Activated naive CD4-positive, alpha-beta T cell treated with anti-CD3 and anti-CD28 coated beads, Interleukin-2, amount 10 ng/mL, durations not matched to agents 7 days and 5 days (primary cell): ENCODE results near the gene ZP1.

Source experiments
- CTCF ChIA-PET: fragments of 350-600 bp; sonication (Branson Sonifier 250); formaldehyde crosslinking; loops from one replicate; lab custom pipeline; 2021; ENCODE audit warnings: antibody characterized with exemption; lab: Charles Lee
- DNase-seq: peaks from one replicate; pipeline ENCODE4 v3.0.0-alpha.2; 2020
- H3K27ac Mint-ChIP-seq: one replicate; pipeline ENCODE4 v1.8.0; 2021; ENCODE audit warnings: mild to moderate bottlenecking, moderate library complexity, mixed read lengths
- H3K27me3 Mint-ChIP-seq: one replicate; pipeline ENCODE4 v1.8.0; 2021; ENCODE audit warnings: mild to moderate bottlenecking, mixed read lengths
- H3K36me3 Mint-ChIP-seq: one replicate; pipeline ENCODE4 v1.8.0; 2021; ENCODE audit warnings: mixed read lengths
- H3K4me1 Mint-ChIP-seq: one replicate; pipeline ENCODE4 v1.8.0; 2021; ENCODE audit warnings: mixed read lengths
- H3K4me3 Mint-ChIP-seq: one replicate; pipeline ENCODE4 v1.8.0; 2021; ENCODE audit warnings: mild to moderate bottlenecking, moderate library complexity, mixed read lengths
- H3K9me3 Mint-ChIP-seq: one replicate; pipeline ENCODE4 v1.8.0; 2021; ENCODE audit warnings: mixed read lengths

The ZP1 gene

DNA sequence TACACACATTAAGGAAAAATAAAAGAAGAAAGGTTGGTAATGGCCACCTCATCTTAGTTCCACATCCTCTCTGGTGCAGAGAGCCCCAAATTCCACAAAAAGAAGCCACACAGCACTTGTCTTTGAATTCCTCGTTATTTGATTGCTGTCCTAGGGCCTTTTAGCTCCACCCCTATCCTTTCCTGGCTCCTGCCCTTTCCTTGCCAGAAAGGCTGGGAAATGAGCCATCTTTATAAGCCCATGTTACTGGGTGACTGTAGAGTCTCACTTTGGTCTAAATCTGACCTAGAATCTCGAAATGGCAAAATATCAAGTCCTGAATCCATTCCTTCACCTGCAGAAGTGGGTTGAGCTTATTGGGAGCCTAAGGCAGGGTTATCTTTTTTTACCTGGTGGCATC lies 52.6 kb downstream of the ZP1 start:
- Mint-ChIP-seq H3K9me3 (no peaks in the 10 kb centered on the region), H3K27ac (no peak overlapping the region), H3K36me3 (peaks cover 26% of the 10 kb centered on the region), H3K4me1 (peaks cover 32% of the 10 kb centered on the region), H3K27me3 (peaks cover 23% of the 10 kb centered on the region), H3K4me3 (no peak overlapping the region)
- CTCF ChIA-PET, result interaction anchor here (1.3 kb wide), 1 partner anchor 21 kb away, joined by 3 read pairs; no protein-coding TSS in a partner anchor
- DNase-seq, result no peak

DNA sequence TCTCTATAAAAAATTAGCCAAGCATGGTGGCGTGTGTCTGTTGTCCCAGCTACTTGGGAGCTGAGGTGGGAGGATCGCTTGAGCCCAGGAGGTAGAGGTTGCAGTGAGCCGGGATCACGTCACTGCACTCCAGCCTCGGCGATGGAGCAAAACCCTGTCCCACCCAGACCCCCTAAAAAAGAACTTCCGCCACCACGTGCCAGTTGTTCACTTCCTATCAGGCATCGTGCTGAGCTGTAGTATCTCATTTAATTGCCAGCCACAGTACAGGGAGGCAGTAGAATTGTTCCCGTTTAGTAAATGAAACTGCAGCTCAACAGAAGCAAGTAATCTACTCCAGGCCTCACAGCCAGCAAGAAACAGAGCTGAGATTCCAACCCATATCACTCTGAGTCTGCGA lies 53.9 kb downstream of the ZP1 start:
- Mint-ChIP-seq H3K9me3 (no peaks in the 10 kb centered on the region), H3K36me3 (peaks cover 22% of the 10 kb centered on the region), H3K4me3 (no peak overlapping the region), H3K27me3 (peaks cover 36% of the 10 kb centered on the region), H3K27ac (no peak overlapping the region), H3K4me1 (peaks cover 24% of the 10 kb centered on the region)
- CTCF ChIA-PET, result interaction anchor here (1.3 kb wide), 1 partner anchor 22 kb away, joined by 3 read pairs; no protein-coding TSS in a partner anchor
- no peak for DNase-seq

GRCh38 chr11:60921777-60922335 lies 54.5 kb downstream of the ZP1 start:
- peaks cover 20% of the 10 kb centered on the region for H3K4me1 Mint-ChIP-seq
- CTCF ChIA-PET, result no interaction called here
- no peak overlapping the region for H3K4me3 Mint-ChIP-seq
- H3K27ac Mint-ChIP-seq, result no peak overlapping the region
- peaks cover 42% of the 10 kb centered on the region for H3K27me3 Mint-ChIP-seq
- H3K36me3 Mint-ChIP-seq, result peaks cover 22% of the 10 kb centered on the region
- DNase-seq, result no peak
- no peaks in the 10 kb centered on the region for H3K9me3 Mint-ChIP-seq

DNA sequence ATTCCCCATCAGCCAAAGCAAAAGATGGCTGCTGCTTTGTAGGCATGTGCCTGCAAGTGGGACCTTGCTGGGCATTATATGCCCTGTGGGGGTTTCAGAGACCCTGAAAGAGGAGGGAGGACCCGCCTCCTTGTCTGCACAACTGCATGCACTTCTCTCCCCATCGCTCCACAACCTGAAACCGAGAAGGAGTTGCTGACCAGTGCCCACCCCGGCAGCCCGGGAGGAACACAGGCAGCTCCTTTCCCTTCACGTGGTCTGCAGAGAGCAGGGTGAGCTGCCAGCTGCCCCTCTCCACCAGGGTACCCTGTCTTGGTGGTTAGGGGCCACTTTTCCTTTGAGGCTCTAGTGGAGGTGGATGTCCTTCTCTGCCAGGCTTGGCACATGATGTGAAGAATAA lies 55.6 kb downstream of the ZP1 start:
- peaks cover 52% of the 10 kb centered on the region for H3K27me3 Mint-ChIP-seq
- no peaks in the 10 kb centered on the region for H3K9me3 Mint-ChIP-seq
- no peak for DNase-seq
- CTCF ChIA-PET, result no interaction called here
- no peak overlapping the region for H3K4me3 Mint-ChIP-seq
- peaks cover 22% of the 10 kb centered on the region for H3K36me3 Mint-ChIP-seq
- peaks cover 15% of the 10 kb centered on the region for H3K4me1 Mint-ChIP-seq
- H3K27ac Mint-ChIP-seq, result no peak overlapping the region

DNA sequence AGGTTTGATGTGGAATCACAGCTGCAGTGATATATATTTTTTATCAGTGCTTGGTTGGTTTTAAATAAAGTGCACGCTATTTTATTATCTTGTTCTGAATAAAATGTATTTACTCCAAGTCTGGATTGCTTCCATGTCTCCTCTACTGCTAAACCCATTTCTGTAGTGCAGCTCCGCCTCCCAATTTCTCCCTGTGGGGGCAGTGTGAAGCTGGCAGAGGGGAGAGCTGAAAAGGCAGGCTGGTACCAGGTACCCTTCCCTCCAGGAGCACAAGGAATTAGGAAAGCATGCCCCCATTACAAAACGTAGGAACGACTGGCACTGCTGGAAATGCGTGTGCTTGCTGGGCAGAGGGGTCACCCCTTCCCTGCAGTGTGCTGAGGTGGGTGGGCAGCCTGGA lies 56.0 kb downstream of the ZP1 start:
- CTCF ChIA-PET, result interaction anchor here (0.7 kb wide), 1 partner anchor 8 kb away, joined by 3 read pairs; no protein-coding TSS in a partner anchor
- Mint-ChIP-seq H3K9me3 (no peaks in the 10 kb centered on the region), H3K4me1 (peaks cover 13% of the 10 kb centered on the region), H3K4me3 (peak overlapping the region; percentile 41), H3K27me3 (peaks cover 54% of the 10 kb centered on the region), H3K36me3 (peaks cover 22% of the 10 kb centered on the region), H3K27ac (no peak overlapping the region)
- no peak for DNase-seq

DNA sequence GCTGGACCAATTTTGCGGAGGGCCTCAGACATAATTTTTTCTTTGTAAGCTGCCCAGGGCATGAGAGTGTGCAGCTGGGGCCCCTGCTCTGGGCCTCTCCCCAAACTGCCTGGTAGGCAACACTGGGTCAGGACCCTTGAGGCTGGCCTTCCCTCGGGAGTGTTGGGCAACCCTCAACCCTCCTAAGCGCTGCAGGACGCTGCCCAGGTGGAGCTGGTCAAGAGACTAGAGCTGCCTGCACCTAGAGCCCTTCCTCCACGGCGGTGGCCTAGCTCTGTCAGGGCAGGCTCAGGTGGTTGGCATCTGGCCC lies 56.4 kb downstream of the ZP1 start:
- peaks cover 13% of the 10 kb centered on the region for H3K4me1 Mint-ChIP-seq
- H3K4me3 Mint-ChIP-seq, result peak overlapping the region; percentile 51
- H3K36me3 Mint-ChIP-seq, result peaks cover 22% of the 10 kb centered on the region
- CTCF ChIA-PET, result interaction anchor here (0.7 kb wide), 1 partner anchor 8 kb away, joined by 3 read pairs; no protein-coding TSS in a partner anchor
- DNase-seq, result no peak
- no peaks in the 10 kb centered on the region for H3K9me3 Mint-ChIP-seq
- H3K27ac Mint-ChIP-seq, result no peak overlapping the region
- H3K27me3 Mint-ChIP-seq, result peaks cover 59% of the 10 kb centered on the region

DNA sequence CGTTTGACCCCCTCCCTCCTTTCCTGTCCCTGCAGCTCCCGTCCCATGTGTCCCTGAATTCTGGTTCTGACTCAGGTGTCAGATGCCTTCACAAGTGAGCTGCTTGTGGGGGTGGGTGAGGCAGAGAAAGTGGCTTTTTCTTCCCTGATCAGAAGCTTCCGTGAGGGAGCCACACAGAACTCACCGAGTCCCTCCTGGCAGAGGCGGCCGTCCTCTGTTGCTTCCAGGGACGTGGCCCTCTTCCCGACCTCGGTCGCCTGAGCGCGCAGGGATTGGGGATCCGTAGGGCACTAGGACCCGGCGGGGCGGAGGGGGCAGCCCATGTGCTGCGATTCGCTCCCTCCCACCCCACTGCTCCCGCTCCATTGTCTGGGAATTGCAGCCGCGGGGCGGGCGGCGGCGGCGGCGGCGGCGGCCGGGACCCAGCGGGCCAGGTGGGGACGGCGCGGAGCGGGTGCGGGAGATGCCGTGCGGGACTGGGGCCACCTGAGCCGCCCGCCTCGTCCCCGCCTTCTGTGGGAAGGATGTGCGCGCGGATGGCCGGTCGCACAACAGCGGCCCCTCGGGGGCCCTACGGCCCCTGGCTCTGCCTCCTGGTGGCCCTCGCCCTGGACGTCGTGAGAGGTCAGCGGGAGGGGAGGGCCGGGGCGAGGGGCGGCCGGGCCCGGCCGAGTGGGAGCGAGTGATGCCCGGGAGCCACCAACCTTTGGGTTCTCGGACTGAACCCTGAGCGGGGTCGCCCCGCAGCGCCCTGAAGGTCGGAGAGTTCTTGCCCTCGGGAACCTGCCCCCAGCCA lies 57.0 kb downstream of the ZP1 start, which contains the start of gene TMEM132A:
Gene TMEM132A, plus strand, starts transcription at position 351 of the 796 bp plus-strand sequence. Its CDS starts 174 bp downstream, at position 525.
- Mint-ChIP-seq H3K27ac (no peak within 1 kb of the TSS), H3K4me3 (peak within 1 kb of the TSS; percentile 51), H3K27me3 (peaks cover 64% of the 10 kb centered on the region), H3K9me3 (no peaks in the 10 kb centered on the region), H3K36me3 (peaks cover 22% of the 10 kb centered on the region), H3K4me1 (peaks cover 12% of the 10 kb centered on the region)
- peak; percentile 41 for DNase-seq
- CTCF ChIA-PET, result interaction anchor here (0.7 kb wide), 1 partner anchor 9 kb away, joined by 3 read pairs; no protein-coding TSS in a partner anchor
